HCT116 (cell line): Measurements from ENCODE around the gene SMARCD1. TPM values are rescaled to one million over a fixed set of nuclear protein-coding genes. Genes with fewer than 3 reads are reported as not detected.
A peak's percentile ranks its signal among the peaks of the same experiment; 100 is the strongest.

Experiments
- ATAC-seq: fragments of 200-7000 bp; cut with Tn5 transposase; 2 replicates; pipeline ENCODE4 v1.9.1; 2020; ENCODE audit warnings: mild to moderate bottlenecking, moderate library complexity
- BruUV-seq: library from RNA; stranded (reverse); fragments of 400-500 nt; replicated peaks from 2 replicates; lab custom pipeline; 2021; lab: Mats Ljungman, UMichigan
- CTCF ChIA-PET: fragments of 300-600 bp; sonication (Branson Sonifier 250); formaldehyde crosslinking; loops from one replicate; lab custom pipeline; 2021; ENCODE audit warnings: antibody characterized with exemption; lab: Charles Lee
- POLR2A ChIA-PET: fragments of 300-600, 350-600 bp; sonication (Branson Sonifier 250); formaldehyde crosslinking; loops from one replicate; lab custom pipeline; 2021; ENCODE audit warnings: antibody characterized with exemption; lab: Charles Lee
- RAD21 ChIA-PET, 2 experiments: fragments of 300-600 bp; sonication (Branson Sonifier 250); formaldehyde crosslinking; loops; one replicate each; lab custom pipeline; 2023; ENCODE audit warnings: low total read pairs in 2 of 2; ENCODE audit not compliant: uncharacterized antibody in 2 of 2, unreplicated experiment in 2 of 2, low non-redundant PET in 1 of 2; lab: Charles Lee
- DNase-seq: peaks from one replicate; pipeline ENCODE4 v3.0.0-alpha.2; 2010; ENCODE audit warnings: low read depth, low spot score
- H2AFZ ChIP-seq: fragments of 200-600 bp; shearing (Covaris generic), sonication (generic); 2 replicates; pipeline ENCODE4 v1.6.1; 2017; ENCODE audit warnings: low read depth, mixed run types, mixed read lengths, antibody characterized with exemption, low read length; ENCODE audit not compliant: poor library complexity, severe bottlenecking
- H3K27ac ChIP-seq: 2 replicates; pipeline ENCODE4 v1.5.1; 2012; ENCODE audit warnings: low read depth, low read length
- H3K27me3 ChIP-seq: fragments of 200-600 bp; sonication (generic); 2 replicates; pipeline ENCODE4 v1.6.1; 2016; ENCODE audit warnings: mixed run types, low read length, mixed read lengths; ENCODE audit not compliant: insufficient read depth
- H3K36me3 ChIP-seq, 2 experiments: fragments of 200-500 bp in 1 of 2; fragments of 200-600 bp in 1 of 2; sonication (Bioruptor generic) in 1 of 2; sonication (generic) in 1 of 2; 2 replicates each; pipeline versions ENCODE4 v1.5.1 to v1.6.1; 2014 to 2016; ENCODE audit warnings: low read length in 2 of 2, inconsistent platforms in 1 of 2, mixed read lengths in 1 of 2, mixed run types in 1 of 2; ENCODE audit not compliant: insufficient read depth in 2 of 2, control insufficient read depth in 1 of 2
- H3K4me1 ChIP-seq, 2 experiments: fragments of 200-600 bp in 1 of 2; sonication (generic) in 1 of 2; 2 replicates each; pipeline versions ENCODE4 v1.5.1 to v1.6.1; 2012 to 2017; ENCODE audit warnings: low read length in 2 of 2, inconsistent platforms in 1 of 2, mild to moderate bottlenecking in 1 of 2, mixed read lengths in 1 of 2, mixed run types in 1 of 2, moderate library complexity in 1 of 2; ENCODE audit not compliant: insufficient read depth in 2 of 2, control insufficient read depth in 1 of 2
- H3K4me2 ChIP-seq: fragments of 200-600 bp; sonication (generic); 2 replicates; pipeline ENCODE4 v1.6.1; 2017; ENCODE audit warnings: mixed run types, low read length, mixed read lengths
- H3K4me3 ChIP-seq, 2 experiments: fragments of 200-600 bp in 1 of 2; sonication (generic) in 1 of 2; replicated peaks in 1 of 2; 2 replicates each; pipeline ENCODE4 v1.5.1; 2011 to 2016; ENCODE audit warnings: low read length in 2 of 2, control low read depth in 1 of 2, low read depth in 1 of 2, mild to moderate bottlenecking in 1 of 2, mixed read lengths in 1 of 2, mixed run types in 1 of 2
- H3K79me2 ChIP-seq: fragments of 200-600 bp; sonication (generic); 2 replicates; pipeline ENCODE4 v1.6.1; 2017; ENCODE audit warnings: mild to moderate bottlenecking, mixed run types, low read length, moderate library complexity, mixed read lengths; ENCODE audit not compliant: insufficient read depth
- H3K9ac ChIP-seq: fragments of 200-600 bp; sonication (generic); 2 replicates; pipeline ENCODE4 v1.6.1; 2016; ENCODE audit warnings: low read length, mixed read lengths
- H3K9me2 ChIP-seq: fragments of 200-600 bp; sonication (generic), shearing (Covaris generic); 2 replicates; pipeline ENCODE4 v1.6.1; 2017; ENCODE audit warnings: mixed run types, mild to moderate bottlenecking, moderate library complexity; ENCODE audit not compliant: insufficient read depth
- H3K9me3 ChIP-seq, 2 experiments: fragments of 200-500 bp in 1 of 2; fragments of 200-600 bp in 1 of 2; sonication (Bioruptor generic) in 1 of 2; sonication (generic) in 1 of 2; 2 replicates each; pipeline ENCODE4 v1.6.1; 2014 to 2017; ENCODE audit warnings: low read length in 2 of 2, mixed read lengths in 2 of 2, inconsistent platforms in 1 of 2, low read depth in 1 of 2, mild to moderate bottlenecking in 1 of 2, mixed run types in 1 of 2, moderate library complexity in 1 of 2; ENCODE audit not compliant: control insufficient read depth in 1 of 2, insufficient read depth in 1 of 2
- H4K20me1 ChIP-seq: fragments of 200-600 bp; sonication (generic), shearing (Covaris generic); 2 replicates; pipeline ENCODE4 v1.6.1; 2017; ENCODE audit warnings: mixed run types, mild to moderate bottlenecking, moderate library complexity; ENCODE audit not compliant: insufficient read depth
- CEBPB ChIP-seq: IDR thresholded peaks from 2 replicates; pipeline ENCODE4 v1.6.1; 2012; ENCODE audit warnings: low read depth
- EGR1 ChIP-seq: IDR thresholded peaks from 2 replicates; pipeline ENCODE4 v1.6.1; 2012; ENCODE audit warnings: low read depth
- ELF1 ChIP-seq: IDR thresholded peaks from 2 replicates; pipeline ENCODE4 v1.6.1; 2012; ENCODE audit warnings: low read depth, borderline replicate concordance
- EZH2 ChIP-seq: fragments of 200-600 bp; sonication (generic); IDR thresholded peaks from 2 replicates; pipeline ENCODE4 v1.6.1; 2017; ENCODE audit warnings: antibody characterized with exemption, mixed run types
- POLR2A ChIP-seq: IDR thresholded peaks from 2 replicates; pipeline ENCODE4 v1.7.0; 2011; ENCODE audit warnings: borderline replicate concordance; ENCODE audit not compliant: insufficient read depth, insufficient read length; ENCODE audit errors: extremely low read depth
- POLR2AphosphoS5 ChIP-seq: IDR thresholded peaks from 2 replicates; pipeline ENCODE4 v1.6.1; 2011; ENCODE audit warnings: mild to moderate bottlenecking, low read depth, low read length, moderate library complexity
- SP1 ChIP-seq: IDR thresholded peaks from 2 replicates; pipeline ENCODE4 v1.6.1; 2012; ENCODE audit warnings: low read depth
- TCF7L2 ChIP-seq: IDR thresholded peaks from 2 replicates; pipeline ENCODE4 v1.7.0; 2011; ENCODE audit warnings: borderline replicate concordance, inconsistent platforms; ENCODE audit not compliant: insufficient read depth, insufficient read length; ENCODE audit errors: extremely low read depth
- ZFX ChIP-seq: fragments of 450-650 bp; IDR thresholded peaks from 2 replicates; pipeline ENCODE4 v1.6.1; 2017
- ZNF274 ChIP-seq: fragments of 200-500 bp; sonication (Bioruptor generic); IDR thresholded peaks from 2 replicates; pipeline ENCODE4 v1.6.1; 2014; ENCODE audit warnings: mild to moderate bottlenecking, low read depth, low read length, inconsistent platforms
- intact Hi-C: fragments of 100-400 bp; cut with micrococcal nuclease; formaldehyde crosslinking; loops from 2 replicates; pipeline ENCODE4 v1.10.0; 2022
- total RNA-seq: library from RNA; stranded (reverse); gene quantifications from one replicate; pipeline ENCODE4 v1.2.1, GENCODE V29; 2021; ENCODE audit not compliant: unreplicated experiment
- TF ChIP-seq, protein P1 (sequence below), 3 experiments: fragments of 200-600 bp in 1 of 3; sonication (generic) in 1 of 3; IDR thresholded peaks in 2 of 3; conservative IDR thresholded peaks in 1 of 3; 2 replicates each; pipeline ENCODE4 v1.5.1; 2012 to 2017; ENCODE audit warnings: low read depth in 2 of 3, low read length in 2 of 3, antibody characterized with exemption in 1 of 3, borderline replicate concordance in 1 of 3, control low read depth in 1 of 3, mild to moderate bottlenecking in 1 of 3, mixed read lengths in 1 of 3, mixed run types in 1 of 3, moderate library complexity in 1 of 3; ENCODE audit not compliant: insufficient read depth in 1 of 3
- TF ChIP-seq, protein P2 (sequence below): IDR thresholded peaks from 2 replicates; pipeline ENCODE4 v1.6.1; 2012

The SMARCD1 gene
- total RNA-seq, 1 experiment from 2014 or later = 64.8 TPM

DNA sequence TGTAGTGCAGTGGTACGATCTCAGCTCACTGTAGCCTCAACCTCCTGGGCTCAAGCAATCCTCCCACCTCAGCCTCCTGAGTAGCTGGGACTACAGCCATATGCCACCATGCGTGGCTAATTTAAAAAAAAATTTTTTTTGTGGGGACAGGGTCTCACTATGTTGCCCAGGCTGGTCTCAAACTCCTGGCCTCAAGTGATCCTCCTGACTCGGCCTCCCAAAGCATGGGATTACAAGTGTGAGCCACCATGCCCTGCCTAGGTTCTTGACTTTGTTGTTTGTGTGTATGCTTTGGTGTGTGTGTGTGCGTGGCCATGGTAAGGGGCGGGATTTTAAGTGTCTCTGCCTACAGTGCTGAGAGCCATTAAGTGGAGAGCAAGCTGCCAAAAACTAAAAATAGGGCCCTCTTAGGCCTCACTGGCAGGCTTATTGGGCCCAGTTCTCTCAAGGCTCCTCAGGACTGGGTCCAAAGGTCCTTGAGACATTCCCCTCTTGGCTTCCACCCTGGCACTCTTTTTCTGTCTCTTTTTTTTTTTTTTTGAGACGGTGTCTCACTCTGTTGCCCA is 32.0 kb downstream of the SMARCD1 start:
- peaks cover 0 to 10% of the 10 kb centered on the region in 2 experiments; a peak in 2 of 4 replicates for H3K36me3 ChIP-seq
- no peak overlapping the region for H3K4me3 ChIP-seq
- ATAC-seq (no peak), DNase-seq (no peak)
- BruUV-seq = no TSS peak
- TF ChIP-seq EZH2 (no peak), POLR2AphosphoS5 (no peak), POLR2A (no peak), TCF7L2 (no peak), CEBPB (no peak), SP1 (no peak), ZFX (no peak)
- TF ChIP-seq, protein P1, sequence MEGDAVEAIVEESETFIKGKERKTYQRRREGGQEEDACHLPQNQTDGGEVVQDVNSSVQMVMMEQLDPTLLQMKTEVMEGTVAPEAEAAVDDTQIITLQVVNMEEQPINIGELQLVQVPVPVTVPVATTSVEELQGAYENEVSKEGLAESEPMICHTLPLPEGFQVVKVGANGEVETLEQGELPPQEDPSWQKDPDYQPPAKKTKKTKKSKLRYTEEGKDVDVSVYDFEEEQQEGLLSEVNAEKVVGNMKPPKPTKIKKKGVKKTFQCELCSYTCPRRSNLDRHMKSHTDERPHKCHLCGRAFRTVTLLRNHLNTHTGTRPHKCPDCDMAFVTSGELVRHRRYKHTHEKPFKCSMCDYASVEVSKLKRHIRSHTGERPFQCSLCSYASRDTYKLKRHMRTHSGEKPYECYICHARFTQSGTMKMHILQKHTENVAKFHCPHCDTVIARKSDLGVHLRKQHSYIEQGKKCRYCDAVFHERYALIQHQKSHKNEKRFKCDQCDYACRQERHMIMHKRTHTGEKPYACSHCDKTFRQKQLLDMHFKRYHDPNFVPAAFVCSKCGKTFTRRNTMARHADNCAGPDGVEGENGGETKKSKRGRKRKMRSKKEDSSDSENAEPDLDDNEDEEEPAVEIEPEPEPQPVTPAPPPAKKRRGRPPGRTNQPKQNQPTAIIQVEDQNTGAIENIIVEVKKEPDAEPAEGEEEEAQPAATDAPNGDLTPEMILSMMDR (IDR thresholded peaks at IDR 0.05 in 2 of 3, conservative IDR thresholded peaks at IDR 0.05 in 1 of 3; ENCODE audit: borderline replicate concordance in 1 of 3, insufficient read depth in 1 of 3, low read depth in 2 of 3, low read length in 2 of 3) = no peak
- no peak overlapping the region for H3K27ac ChIP-seq
- no peaks in the 10 kb centered on the region for H4K20me1 ChIP-seq
- ChIA-PET POLR2A (no interaction called here), RAD21 (no interaction called here), CTCF (no interaction called here)
- no peaks in the 10 kb centered on the region for H3K27me3 ChIP-seq
- intact Hi-C loops = no loop called here
- H2AFZ ChIP-seq = no peak overlapping the region
- H3K9ac ChIP-seq = no peak overlapping the region
- no peaks in the 10 kb centered on the region for H3K9me3 ChIP-seq
- no peaks in the 10 kb centered on the region for H3K9me2 ChIP-seq
- H3K4me1 ChIP-seq = peaks cover 4 to 5% of the 10 kb centered on the region in 2 experiments; a peak in 3 of 4 replicates
- H3K79me2 ChIP-seq = peaks cover 59% of the 10 kb centered on the region
- no peak overlapping the region for H3K4me2 ChIP-seq

DNA sequence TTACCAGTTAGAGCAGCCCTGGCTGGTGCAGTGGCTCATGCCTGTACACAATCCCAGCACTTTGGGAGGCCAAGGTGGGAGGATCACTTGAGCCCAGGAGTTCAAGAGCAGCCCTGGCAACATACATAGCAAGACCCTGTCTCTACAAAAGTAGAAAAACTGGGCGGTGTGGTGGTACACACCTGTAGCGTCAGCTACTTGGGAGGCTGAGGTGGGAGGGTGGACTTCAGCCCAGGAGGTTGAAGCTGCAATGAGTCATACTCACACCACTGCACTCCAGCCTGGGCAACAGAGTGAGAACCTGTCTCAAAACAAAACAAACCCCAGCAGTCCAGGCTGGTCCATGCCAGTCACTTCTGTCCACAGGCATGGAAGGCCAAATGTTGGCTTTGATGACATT is 34.2 kb downstream of the SMARCD1 start:
- no peaks in the 10 kb centered on the region for H3K9me3 ChIP-seq
- ChIA-PET CTCF (no interaction called here), RAD21 (no interaction called here), POLR2A (no interaction called here)
- H4K20me1 ChIP-seq = no peaks in the 10 kb centered on the region
- no peak overlapping the region for H2AFZ ChIP-seq
- H3K4me2 ChIP-seq = no peak overlapping the region
- H3K27ac ChIP-seq = no peak overlapping the region
- no peaks in the 10 kb centered on the region for H3K9me2 ChIP-seq
- ATAC-seq = peak; percentile 42; the same call in 1 of the 2 replicates
- intact Hi-C loops = no loop called here
- H3K4me1 ChIP-seq = no peaks in the 10 kb centered on the region
- H3K27me3 ChIP-seq = no peaks in the 10 kb centered on the region
- no peak overlapping the region for H3K9ac ChIP-seq
- no peak for DNase-seq
- no peak overlapping the region for H3K4me3 ChIP-seq
- peaks cover 38% of the 10 kb centered on the region for H3K79me2 ChIP-seq
- H3K36me3 ChIP-seq = peaks cover 0 to 13% of the 10 kb centered on the region in 2 experiments; a peak in 2 of 4 replicates
- BruUV-seq = no TSS peak
- TF ChIP-seq ZNF274 (no peak), ELF1 (no peak), TCF7L2 (no peak), EGR1 (no peak), ZFX (no peak)
- TF ChIP-seq, protein P1 (IDR thresholded peaks at IDR 0.05 in 2 of 3, conservative IDR thresholded peaks at IDR 0.05 in 1 of 3; ENCODE audit: borderline replicate concordance in 1 of 3, insufficient read depth in 1 of 3, low read depth in 2 of 3, low read length in 2 of 3) = no peak
- TF ChIP-seq, protein P2, sequence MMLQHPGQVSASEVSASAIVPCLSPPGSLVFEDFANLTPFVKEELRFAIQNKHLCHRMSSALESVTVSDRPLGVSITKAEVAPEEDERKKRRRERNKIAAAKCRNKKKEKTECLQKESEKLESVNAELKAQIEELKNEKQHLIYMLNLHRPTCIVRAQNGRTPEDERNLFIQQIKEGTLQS = no peak
